PC-3 (cell line): ENCODE measurements around the gene EBP. TPM values are rescaled to one million over a fixed set of nuclear protein-coding genes. Genes with fewer than 3 reads are reported as not detected.

ENCODE experiments used
- ATAC-seq: fragments of 200-7000 bp; cut with Tn5 transposase; 2 replicates; pipeline ENCODE4 v1.9.1; 2020; ENCODE audit warnings: mild to moderate bottlenecking, moderate library complexity
- BruUV-seq: library from RNA; stranded (reverse); fragments of 400-500 nt; replicated peaks from 2 replicates; lab custom pipeline; 2021; lab: Mats Ljungman, UMichigan
- CTCF ChIA-PET: fragments of 300-600 bp; sonication (Branson Sonifier 250); formaldehyde crosslinking; loops from one replicate; lab custom pipeline; 2022; ENCODE audit warnings: antibody characterized with exemption; lab: Charles Lee
- POLR2A ChIA-PET: fragments of 300-600 bp; sonication (Branson Sonifier 250); formaldehyde crosslinking; loops from one replicate; lab custom pipeline; 2022; ENCODE audit warnings: antibody characterized with exemption; ENCODE audit not compliant: unreplicated experiment; lab: Charles Lee
- DNase-seq: peaks from one replicate; pipeline ENCODE4 v3.0.0-alpha.2; 2015
- H2AFZ ChIP-seq: fragments of 300-600 bp; sonication (generic); 2 replicates; pipeline ENCODE4 v1.6.0; 2016; ENCODE audit warnings: antibody characterized with exemption, low read length
- H3F3A ChIP-seq: fragments of 300-600 bp; sonication (generic); one replicate; pipeline ENCODE4 v1.6.0; 2017; ENCODE audit warnings: antibody characterized with exemption, low read length, control low read depth, mild to moderate bottlenecking; ENCODE audit not compliant: unreplicated experiment
- H3K27ac ChIP-seq: fragments of 300-600 bp; sonication (generic); 2 replicates; pipeline ENCODE4 v1.5.1; 2016; ENCODE audit warnings: mild to moderate bottlenecking, low read length
- H3K27me3 ChIP-seq: fragments of 300-600 bp; sonication (generic); 2 replicates; pipeline ENCODE4 v1.6.1; 2016; ENCODE audit warnings: low read length, mixed read lengths
- H3K36me3 ChIP-seq: fragments of 300-600 bp; sonication (generic); 2 replicates; pipeline ENCODE4 v1.6.1; 2016; ENCODE audit warnings: low read depth, mixed run types, low read length, mixed read lengths
- H3K4me1 ChIP-seq: fragments of 300-600 bp; sonication (generic); 2 replicates; pipeline ENCODE4 v1.5.1; 2016; ENCODE audit warnings: low read length; ENCODE audit not compliant: insufficient read depth
- H3K4me2 ChIP-seq: fragments of 300-600 bp; sonication (generic); 2 replicates; pipeline ENCODE4 v1.6.0; 2016; ENCODE audit warnings: low read length
- H3K4me3 ChIP-seq: fragments of 300-600 bp; sonication (generic); 2 replicates; pipeline ENCODE4 v1.5.1; 2016; ENCODE audit warnings: mild to moderate bottlenecking, low read length, mixed read lengths
- H3K79me2 ChIP-seq: fragments of 300-600 bp; sonication (generic); 2 replicates; pipeline ENCODE4 v1.6.1; 2017; ENCODE audit warnings: low read length, mixed read lengths
- H3K9ac ChIP-seq: fragments of 300-600 bp; sonication (generic); 2 replicates; pipeline ENCODE4 v1.6.0; 2016; ENCODE audit warnings: mild to moderate bottlenecking, low read length
- H3K9me2 ChIP-seq: fragments of 300-600 bp; sonication (generic); replicated peaks from 2 replicates; pipeline ENCODE4 v1.6.1; 2016; ENCODE audit warnings: mixed run types, low read length, mixed read lengths
- H3K9me3 ChIP-seq: fragments of 300-600 bp; sonication (generic); 2 replicates; pipeline ENCODE4 v1.6.1; 2016; ENCODE audit warnings: low read length, mixed read lengths
- H4K20me1 ChIP-seq: fragments of 300-600 bp; sonication (generic); 2 replicates; pipeline ENCODE4 v1.6.1; 2016; ENCODE audit warnings: low read length, mixed read lengths
- EZH2 ChIP-seq: fragments of 300-600 bp; sonication (generic); IDR thresholded peaks from one replicate; pipeline ENCODE4 v1.6.1; 2017; ENCODE audit warnings: antibody characterized with exemption, mild to moderate bottlenecking, low read length; ENCODE audit not compliant: unreplicated experiment
- EZH2phosphoT487 ChIP-seq: fragments of 300-600 bp; sonication (generic); IDR thresholded peaks from 2 replicates; pipeline ENCODE4 v1.6.1; 2018; ENCODE audit warnings: mild to moderate bottlenecking, antibody characterized with exemption, low read length, borderline replicate concordance
- intact Hi-C: fragments of 100-400 bp; cut with micrococcal nuclease; formaldehyde crosslinking; loops from 2 replicates; pipeline ENCODE4 v1.9.0; 2023
- total RNA-seq: library from RNA; depleted of rRNA; stranded (reverse); fragments of >200 nt; gene quantifications from 2 replicates; pipeline ENCODE4 v1.2.3, GENCODE V29; 2014; rRNA removed
- TF ChIP-seq, protein P1 (sequence below): fragments of 300-600 bp; sonication (generic); conservative IDR thresholded peaks from 2 replicates; pipeline ENCODE4 v1.5.1; 2017; ENCODE audit warnings: antibody characterized with exemption, low read depth, mild to moderate bottlenecking, low read length

EBP gene
- total RNA-seq, 1 experiment from 2014 or later, result 307 TPM

DNA sequence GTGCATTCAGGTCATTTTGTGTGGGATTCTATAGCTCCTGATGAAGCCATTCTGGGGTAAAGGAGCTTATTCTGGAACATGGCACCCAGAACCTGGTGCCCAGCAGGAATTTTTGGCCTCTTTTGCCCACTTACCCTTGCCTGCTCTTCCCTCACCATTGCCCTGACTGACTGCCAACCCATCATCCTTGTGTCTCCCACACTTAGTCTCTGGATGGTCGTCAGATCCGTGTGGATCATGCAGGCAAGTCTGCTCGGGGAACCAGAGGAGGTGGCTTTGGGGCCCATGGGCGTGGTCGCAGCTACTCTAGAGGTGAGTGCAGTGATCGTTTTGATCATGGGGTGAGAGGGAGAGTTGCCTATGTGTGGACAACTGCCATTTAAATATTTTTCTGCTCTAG is 54.5 kb downstream of the EBP start:
- Histone ChIP-seq H3K27me3 (no peaks in the 10 kb centered on the region), H3K27ac (peak overlapping the region; percentile 98; the same call in 1 of the 2 replicates), H3K4me1 (peaks cover 25% of the 10 kb centered on the region), H4K20me1 (peaks cover 36% of the 10 kb centered on the region), H3K9ac (peak overlapping the region; percentile 100), H2AFZ (no peak overlapping the region), H3K4me3 (peak overlapping the region; percentile 99), H3F3A (peaks cover 5% of the 10 kb centered on the region), H3K9me3 (no peaks in the 10 kb centered on the region), H3K79me2 (peaks cover 31% of the 10 kb centered on the region), H3K9me2 (no peaks in the 10 kb centered on the region), H3K4me2 (peak overlapping the region; percentile 100), H3K36me3 (peaks cover 41% of the 10 kb centered on the region)
- intact Hi-C loops, result no loop called here
- TF ChIP-seq EZH2phosphoT487, result no peak
- no peak for TF ChIP-seq EZH2
- TF ChIP-seq, protein P1, sequence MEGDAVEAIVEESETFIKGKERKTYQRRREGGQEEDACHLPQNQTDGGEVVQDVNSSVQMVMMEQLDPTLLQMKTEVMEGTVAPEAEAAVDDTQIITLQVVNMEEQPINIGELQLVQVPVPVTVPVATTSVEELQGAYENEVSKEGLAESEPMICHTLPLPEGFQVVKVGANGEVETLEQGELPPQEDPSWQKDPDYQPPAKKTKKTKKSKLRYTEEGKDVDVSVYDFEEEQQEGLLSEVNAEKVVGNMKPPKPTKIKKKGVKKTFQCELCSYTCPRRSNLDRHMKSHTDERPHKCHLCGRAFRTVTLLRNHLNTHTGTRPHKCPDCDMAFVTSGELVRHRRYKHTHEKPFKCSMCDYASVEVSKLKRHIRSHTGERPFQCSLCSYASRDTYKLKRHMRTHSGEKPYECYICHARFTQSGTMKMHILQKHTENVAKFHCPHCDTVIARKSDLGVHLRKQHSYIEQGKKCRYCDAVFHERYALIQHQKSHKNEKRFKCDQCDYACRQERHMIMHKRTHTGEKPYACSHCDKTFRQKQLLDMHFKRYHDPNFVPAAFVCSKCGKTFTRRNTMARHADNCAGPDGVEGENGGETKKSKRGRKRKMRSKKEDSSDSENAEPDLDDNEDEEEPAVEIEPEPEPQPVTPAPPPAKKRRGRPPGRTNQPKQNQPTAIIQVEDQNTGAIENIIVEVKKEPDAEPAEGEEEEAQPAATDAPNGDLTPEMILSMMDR, result no peak
- CTCF ChIA-PET, result no interaction called here
- BruUV-seq, result no TSS peak
- no peak for ATAC-seq
- no peak for DNase-seq
- POLR2A ChIA-PET, result no interaction called here

Other genes starting within 250 kb of the EBP start
- not detected in 2 replicates for gene SSX3, start 165.1 kb upstream of the EBP start, total RNA-seq
- not detected in 2 replicates for gene SSX4, start 138.3 kb upstream of the EBP start, total RNA-seq
- not detected in 2 replicates for gene SSX4B, start 109.8 kb upstream of the EBP start, total RNA-seq
- 1.6 and 2.4 TPM in 2 replicates for gene SLC38A5, start 51.5 kb upstream of the EBP start, total RNA-seq
- gene FTSJ1, start 45.6 kb upstream of the EBP start, total RNA-seq, result 175 and 189 TPM in 2 replicates
- gene PORCN, start 12.8 kb upstream of the EBP start, total RNA-seq, result 38.9 and 48.3 TPM in 2 replicates
- gene TBC1D25, start 17.9 kb downstream of the EBP start, total RNA-seq, result 11.3 and 24.2 TPM in 2 replicates
- 375 and 389 TPM in 2 replicates for gene RBM3, start 52.7 kb downstream of the EBP start, total RNA-seq
- gene WDR13, start 75.7 kb downstream of the EBP start, total RNA-seq, result 93.3 and 106 TPM in 2 replicates
- gene WAS, start 162.0 kb downstream of the EBP start, total RNA-seq, result 0.66 TPM in 1 of 2 replicates, not detected in the other
- gene SUV39H1, start 174.9 kb downstream of the EBP start, total RNA-seq, result 22.3 and 31.7 TPM in 2 replicates
- gene GLOD5, start 239.9 kb downstream of the EBP start, total RNA-seq, result not detected in 2 replicates